NCI-H128 (cell line): Measurements from ENCODE around the gene PLEKHM2.

Source experiments
- DNase-seq: peaks from one replicate; lab custom pipeline; 2025; ENCODE audit not compliant: unreplicated experiment; lab: John Stamatoyannopoulos, UW

Gene PLEKHM2

GRCh38 chr1:15701784-15702183 is 17.7 kb downstream of the PLEKHM2 start:
- no peak for DNase-seq

- no peak for DNase-seq
These were observed 18.8 kb downstream of the PLEKHM2 start for GRCh38 chr1:15702722-15703550.

GRCh38 chr1:15703562-15703961 is 19.4 kb downstream of the PLEKHM2 start:
- no peak for DNase-seq

- no peak for DNase-seq
These were observed 20.5 kb downstream of the PLEKHM2 start for GRCh38 chr1:15704526-15705183.

GRCh38 chr1:15705184-15705566 is 21.1 kb downstream of the PLEKHM2 start:
- DNase-seq, result no peak

GRCh38 chr1:15706751-15707150 is 22.6 kb downstream of the PLEKHM2 start:
- DNase-seq, result no peak

- no peak for DNase-seq
These were observed 23.3 kb downstream of the PLEKHM2 start for GRCh38 chr1:15707239-15707925.

- DNase-seq, result no peak
These were observed 24.5 kb downstream of the PLEKHM2 start for GRCh38 chr1:15708486-15709137.

GRCh38 chr1:15709226-15709625 is 25.1 kb downstream of the PLEKHM2 start:
- DNase-seq, result no peak

GRCh38 chr1:15712168-15712567 is 28.0 kb downstream of the PLEKHM2 start:
- no peak for DNase-seq

GRCh38 chr1:15714406-15715136 is 30.5 kb downstream of the PLEKHM2 start:
- DNase-seq, result no peak

- DNase-seq, result peak; percentile 52
These were observed 33.5 kb downstream of the PLEKHM2 start for GRCh38 chr1:15717418-15718125.

- no peak for DNase-seq
These were observed 34.1 kb downstream of the PLEKHM2 start for GRCh38 chr1:15718199-15718601.

- no peak for DNase-seq
These were observed 35.4 kb downstream of the PLEKHM2 start for GRCh38 chr1:15719381-15720120.

GRCh38 chr1:15720861-15721260 is 36.7 kb downstream of the PLEKHM2 start:
- no peak for DNase-seq

GRCh38 chr1:15722411-15722810 is 38.3 kb downstream of the PLEKHM2 start:
- no peak for DNase-seq

- no peak for DNase-seq
These were observed 38.9 kb downstream of the PLEKHM2 start for GRCh38 chr1:15722836-15723532.

- no peak for DNase-seq
These were observed 39.6 kb downstream of the PLEKHM2 start for GRCh38 chr1:15723631-15724246.
